Brain microvascular endothelial cell (primary cell): ENCODE measurements around the gene CEP57.
A peak's percentile ranks its signal among the peaks of the same experiment; 100 is the strongest.

Experiments
- DNase-seq: peaks from one replicate; pipeline ENCODE4 v3.0.0-alpha.2; 2020
- H3K27ac ChIP-seq: fragments of 250-450 bp; sonication (Bioruptor Pico); 2 replicates; pipeline ENCODE4 v1.5.1; 2020; ENCODE audit warnings: mild to moderate bottlenecking, moderate library complexity
- H3K27me3 ChIP-seq: fragments of 250-450 bp; sonication (Bioruptor Pico); replicated peaks from 2 replicates; pipeline ENCODE4 v1.5.1; 2020; ENCODE audit warnings: mild to moderate bottlenecking
- H3K36me3 ChIP-seq: fragments of 250-450 bp; sonication (Bioruptor Pico); replicated peaks from 2 replicates; pipeline ENCODE4 v1.5.1; 2020; ENCODE audit warnings: mild to moderate bottlenecking
- H3K4me3 ChIP-seq: 2 replicates; pipeline ENCODE4 v1.5.1; 2011; ENCODE audit warnings: low read depth, mild to moderate bottlenecking, control low read depth, low read length, moderate library complexity
- in situ Hi-C: cut with HindIII; loops from 2 replicates; pipeline ENCODE4 v1.10.0; 2017; ENCODE audit warnings: low sequenced_read_pairs, low pct_ligation_motif_present
- TF ChIP-seq, protein P1 (sequence below): IDR thresholded peaks from 2 replicates; pipeline ENCODE4 v1.5.1; 2011; ENCODE audit warnings: low read depth, mild to moderate bottlenecking, moderate library complexity, low read length, control low read depth, inconsistent platforms; ENCODE audit errors: missing control alignments

CEP57 gene

DNA sequence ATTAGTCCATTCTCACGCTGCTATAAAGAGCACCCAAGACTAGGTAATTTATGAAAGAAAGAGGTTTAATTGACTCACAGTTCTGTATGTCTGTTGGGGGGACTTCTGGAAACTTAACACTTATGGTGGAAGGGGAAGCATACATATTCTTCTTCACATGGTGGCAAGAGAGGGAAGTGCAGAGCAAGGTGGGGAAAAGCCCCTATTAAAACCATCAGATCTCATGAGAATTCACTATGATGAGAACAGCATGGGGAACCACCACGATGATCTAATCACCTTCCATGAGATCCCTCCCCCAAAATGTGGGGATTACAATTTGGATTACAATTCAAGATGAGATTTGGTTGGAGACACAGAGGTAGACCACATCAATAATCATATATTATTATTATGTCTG lies 25.7 kb downstream of the CEP57 start:
- H3K36me3 ChIP-seq: no peaks in the 10 kb centered on the region
- no peak overlapping the region for H3K27ac ChIP-seq
- H3K4me3 ChIP-seq: no peak overlapping the region
- no peaks in the 10 kb centered on the region for H3K27me3 ChIP-seq
- DNase-seq: no peak
- in situ Hi-C loops: no loop called here
- TF ChIP-seq, protein P1, sequence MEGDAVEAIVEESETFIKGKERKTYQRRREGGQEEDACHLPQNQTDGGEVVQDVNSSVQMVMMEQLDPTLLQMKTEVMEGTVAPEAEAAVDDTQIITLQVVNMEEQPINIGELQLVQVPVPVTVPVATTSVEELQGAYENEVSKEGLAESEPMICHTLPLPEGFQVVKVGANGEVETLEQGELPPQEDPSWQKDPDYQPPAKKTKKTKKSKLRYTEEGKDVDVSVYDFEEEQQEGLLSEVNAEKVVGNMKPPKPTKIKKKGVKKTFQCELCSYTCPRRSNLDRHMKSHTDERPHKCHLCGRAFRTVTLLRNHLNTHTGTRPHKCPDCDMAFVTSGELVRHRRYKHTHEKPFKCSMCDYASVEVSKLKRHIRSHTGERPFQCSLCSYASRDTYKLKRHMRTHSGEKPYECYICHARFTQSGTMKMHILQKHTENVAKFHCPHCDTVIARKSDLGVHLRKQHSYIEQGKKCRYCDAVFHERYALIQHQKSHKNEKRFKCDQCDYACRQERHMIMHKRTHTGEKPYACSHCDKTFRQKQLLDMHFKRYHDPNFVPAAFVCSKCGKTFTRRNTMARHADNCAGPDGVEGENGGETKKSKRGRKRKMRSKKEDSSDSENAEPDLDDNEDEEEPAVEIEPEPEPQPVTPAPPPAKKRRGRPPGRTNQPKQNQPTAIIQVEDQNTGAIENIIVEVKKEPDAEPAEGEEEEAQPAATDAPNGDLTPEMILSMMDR: no peak

DNA sequence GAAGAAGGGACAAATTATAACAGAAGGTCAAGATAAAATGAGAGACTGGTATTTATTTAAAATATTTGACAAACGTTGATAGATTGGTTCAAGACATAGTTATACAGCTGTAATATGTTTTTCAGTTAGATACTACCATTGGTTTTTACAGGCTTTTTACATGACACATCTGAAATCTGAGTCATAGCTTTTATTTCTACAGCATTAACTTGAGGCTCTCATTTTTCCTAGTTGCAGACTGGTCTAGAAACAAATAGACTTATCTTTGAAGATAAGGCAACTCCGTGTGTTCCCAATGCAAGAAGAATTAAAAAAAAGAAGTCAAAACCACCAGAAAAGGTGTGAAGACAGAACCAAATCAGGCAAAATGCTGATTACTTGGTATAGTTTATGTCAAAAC lies 31.3 kb downstream of the CEP57 start:
- H3K27me3 ChIP-seq: no peaks in the 10 kb centered on the region
- DNase-seq: no peak
- TF ChIP-seq, protein P1: no peak
- in situ Hi-C loops: no loop called here
- no peaks in the 10 kb centered on the region for H3K36me3 ChIP-seq
- H3K4me3 ChIP-seq: no peak overlapping the region
- no peak overlapping the region for H3K27ac ChIP-seq

DNA sequence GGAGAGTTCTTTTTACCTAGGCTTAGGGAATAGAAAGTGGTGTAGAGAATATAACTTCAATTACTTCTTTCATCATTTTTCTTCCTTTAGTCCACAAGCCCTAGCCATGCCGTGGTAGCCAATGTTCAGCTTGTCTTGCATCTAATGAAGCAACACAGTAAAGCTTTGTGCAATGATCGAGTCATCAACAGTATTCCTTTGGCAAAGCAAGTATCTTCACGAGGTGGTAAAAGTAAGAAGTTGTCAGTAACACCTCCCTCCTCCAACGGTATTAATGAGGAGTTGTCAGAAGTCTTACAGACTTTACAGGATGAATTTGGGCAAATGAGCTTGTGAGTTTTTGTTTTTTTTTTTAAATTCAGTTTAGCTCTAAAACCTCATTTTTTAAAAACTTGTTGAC lies 37.4 kb downstream of the CEP57 start:
- no peak for DNase-seq
- Histone ChIP-seq H3K36me3 (peaks cover 5% of the 10 kb centered on the region), H3K27ac (no peak overlapping the region), H3K4me3 (no peak overlapping the region), H3K27me3 (no peaks in the 10 kb centered on the region)
- TF ChIP-seq, protein P1: no peak
- in situ Hi-C loops: no loop called here

DNA sequence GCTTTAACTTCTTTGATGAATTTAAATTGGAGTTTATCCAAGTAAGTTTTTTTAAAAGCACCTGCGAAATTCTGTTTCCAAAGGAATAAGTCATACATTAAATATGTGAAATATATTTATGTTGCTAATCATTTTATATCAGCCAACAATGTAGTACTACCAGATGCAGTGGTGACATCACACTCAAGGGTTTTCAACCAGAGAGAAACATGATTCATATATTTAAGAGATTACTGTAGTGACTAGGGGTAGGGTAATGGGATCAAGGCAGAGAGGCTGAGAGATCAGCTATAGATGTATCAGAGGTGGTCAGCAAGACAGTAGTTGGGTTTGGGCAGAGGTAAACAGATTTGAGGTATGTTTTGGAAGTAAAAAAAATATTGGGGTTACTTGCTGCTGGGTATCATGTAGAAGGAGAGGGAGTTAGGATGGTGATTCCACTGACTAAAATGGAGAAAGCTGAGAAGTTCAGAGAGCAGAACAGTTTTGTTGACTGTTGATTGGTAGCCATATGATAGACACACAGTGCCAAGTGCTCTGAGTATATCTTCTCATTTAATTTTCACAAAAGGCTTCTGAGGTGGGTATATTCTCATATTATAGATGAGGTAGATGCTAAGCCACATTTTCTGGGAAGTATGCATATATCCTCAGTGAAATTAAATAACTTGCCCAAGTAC lies 39.4 kb downstream of the CEP57 start:
- in situ Hi-C loops: no loop called here
- TF ChIP-seq, protein P1: no peak
- peak; percentile 31 for DNase-seq
- Histone ChIP-seq H3K4me3 (no peak overlapping the region), H3K27ac (no peak overlapping the region), H3K36me3 (peaks cover 9% of the 10 kb centered on the region), H3K27me3 (no peaks in the 10 kb centered on the region)

DNA sequence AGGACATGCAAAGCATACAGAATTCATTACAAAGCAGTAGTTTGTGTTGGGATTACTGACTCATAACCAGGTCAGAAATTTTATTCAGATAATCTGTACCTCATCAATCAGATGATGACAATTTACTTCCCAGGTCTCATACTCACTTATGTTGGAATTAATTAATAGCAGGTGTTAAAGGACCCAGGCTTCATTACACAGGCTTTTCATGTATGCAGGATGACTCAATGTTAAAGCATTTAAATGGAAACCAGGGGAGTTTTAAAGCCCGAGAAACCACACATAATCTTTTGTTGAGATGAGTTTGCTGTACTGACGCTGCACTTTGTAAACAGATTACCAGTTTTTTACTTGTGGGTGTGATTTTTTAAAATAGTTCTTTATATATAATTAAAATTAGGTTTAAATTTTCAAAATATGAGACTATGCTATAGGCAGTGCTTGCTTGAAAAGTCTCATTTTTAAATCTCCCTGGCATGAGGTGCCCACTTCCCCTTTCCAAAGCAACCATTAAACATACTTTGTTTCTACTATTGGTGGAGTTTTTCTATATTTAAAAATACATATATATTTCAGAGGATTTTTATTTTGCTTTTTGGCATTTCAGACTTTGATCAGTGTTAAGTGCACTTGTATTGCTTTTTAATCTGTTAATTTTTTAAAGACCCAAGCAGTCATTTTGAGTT lies 41.0 kb downstream of the CEP57 start:
- Histone ChIP-seq H3K27ac (peak overlapping the region; percentile 43), H3K27me3 (no peaks in the 10 kb centered on the region), H3K36me3 (peaks cover 22% of the 10 kb centered on the region), H3K4me3 (no peak overlapping the region)
- TF ChIP-seq, protein P1: no peak
- in situ Hi-C loops: no loop called here
- peak; percentile 31 for DNase-seq
